A549 (cell line): ENCODE measurements around the gene CDKN1C. TPM values are rescaled to one million over a fixed set of nuclear protein-coding genes. Genes with fewer than 3 reads are reported as not detected.

Experiments
- ATAC-seq, 2 experiments: fragments of 200-7000 bp in 1 of 2; fragments of >200 bp in 1 of 2; cut with Nextera tagmentation in 1 of 2; cut with Tn5 transposase in 1 of 2; 3 replicates each; pipeline versions ENCODE4 v1.8.0 to v1.9.1; 2018 to 2020; ENCODE audit warnings: mild to moderate bottlenecking in 1 of 2, moderate library complexity in 1 of 2
- CTCF ChIA-PET: fragments of 300-600 bp; sonication (Branson Sonifier 250); formaldehyde crosslinking; extraction: SDS; loops from one replicate; lab custom pipeline; 2021; ENCODE audit warnings: antibody characterized with exemption, inconsistent platforms; lab: Yijun Ruan, JAX
- POLR2A ChIA-PET: fragments of 350-600 bp; formaldehyde crosslinking; extraction: SDS; loops from one replicate; lab custom pipeline; 2021; ENCODE audit warnings: antibody characterized with exemption, inconsistent platforms; lab: Yijun Ruan, JAX
- DNase-seq, 2 experiments: peaks; one replicate each; pipeline versions ENCODE4 v3.0.0 to v3.0.0-alpha.2; 2011 to 2016; ENCODE audit warnings: low read depth in 1 of 2, low spot score in 1 of 2
- FAIRE-seq: peaks from 2 replicates; lab custom pipeline; 2011; peaks lifted over from hg19 to GRCh38; lab: Jason Lieb, UNC
- H3K27ac ChIP-seq, 2 experiments: fragments of >200 bp; sonication (Bioruptor Twin); formaldehyde crosslinking; 3 replicates each; pipeline ENCODE4 v1.5.1; 2016 to 2017
- H3K4me1 ChIP-seq: fragments of >200 bp; sonication (Bioruptor Twin); formaldehyde crosslinking; 3 replicates; pipeline ENCODE4 v1.6.1; 2016
- H3K4me2 ChIP-seq: fragments of >200 bp; sonication (Bioruptor Twin); formaldehyde crosslinking; 3 replicates; pipeline ENCODE4 v1.6.1; 2016
- H3K4me3 ChIP-seq: fragments of >200 bp; sonication (Bioruptor Twin); formaldehyde crosslinking; 3 replicates; pipeline ENCODE4 v1.5.1; 2016
- H3K9me3 ChIP-seq: fragments of >200 bp; sonication (Bioruptor Twin); formaldehyde crosslinking; 3 replicates; pipeline ENCODE4 v1.6.1; 2016
- CHD2 ChIP-seq: fragments of 150-350 bp; IDR thresholded peaks from 2 replicates; pipeline ENCODE4 v1.6.1; 2014; ENCODE audit warnings: low read length; ENCODE audit not compliant: partially characterized antibody
- E2F6 ChIP-seq: IDR thresholded peaks from 2 replicates; pipeline ENCODE4 v1.6.1; 2012; ENCODE audit warnings: low read depth, borderline replicate concordance
- ELK1 ChIP-seq: fragments of 150-350 bp; IDR thresholded peaks from 2 replicates; pipeline ENCODE4 v1.6.1; 2014; ENCODE audit warnings: low read depth, mild to moderate bottlenecking, low read length
- ESRRA ChIP-seq: fragments of 150-350 bp; IDR thresholded peaks from 2 replicates; pipeline ENCODE4 v1.6.1; 2014; ENCODE audit warnings: mild to moderate bottlenecking, low read length, borderline replicate concordance
- FOSL2 ChIP-seq, 2 experiments: fragments of 450-650 bp in 1 of 2; fragments of >200 bp in 1 of 2; sonication (Bioruptor Twin) in 1 of 2; formaldehyde crosslinking; IDR thresholded peaks; 2 replicates each; pipeline versions ENCODE4 v1.5.0 to v1.6.1; 2016 to 2020; ENCODE audit warnings: mild to moderate bottlenecking in 1 of 2, moderate library complexity in 1 of 2
- FOXS1 ChIP-seq: fragments of 250-450 bp; sonication (Bioruptor Pico); IDR thresholded peaks from 2 replicates; pipeline ENCODE4 v1.5.0; 2020; ENCODE audit warnings: mild to moderate bottlenecking, moderate library complexity
- HEYL ChIP-seq: fragments of 250-450 bp; sonication (Bioruptor Pico); IDR thresholded peaks from 2 replicates; pipeline ENCODE4 v1.8.0; 2021; ENCODE audit warnings: mild to moderate bottlenecking, moderate library complexity
- HOXA7 ChIP-seq: fragments of 250-450 bp; sonication (Bioruptor Pico); IDR thresholded peaks from 2 replicates; pipeline ENCODE4 v1.5.0; 2020; ENCODE audit warnings: mild to moderate bottlenecking, moderate library complexity
- HOXB13 ChIP-seq: fragments of 250-450 bp; sonication (Bioruptor Pico); IDR thresholded peaks from 2 replicates; pipeline ENCODE4 v1.5.0; 2020; ENCODE audit warnings: low read depth, mild to moderate bottlenecking, moderate library complexity
- KDM1A ChIP-seq: fragments of 200-600 bp; sonication (generic); IDR thresholded peaks from 2 replicates; pipeline ENCODE4 v1.6.1; 2016; ENCODE audit warnings: low read depth, mild to moderate bottlenecking
- KDM5A ChIP-seq: fragments of 200-600 bp; sonication (generic); IDR thresholded peaks from 2 replicates; pipeline ENCODE4 v1.6.1; 2016; ENCODE audit warnings: antibody characterized with exemption, mild to moderate bottlenecking
- MAFK ChIP-seq: fragments of 450-650 bp; IDR thresholded peaks from 2 replicates; pipeline ENCODE4 v1.6.1; 2014; ENCODE audit not compliant: partially characterized antibody
- MAX ChIP-seq: IDR thresholded peaks from 2 replicates; pipeline ENCODE4 v1.6.1; 2012
- PBX3 ChIP-seq: IDR thresholded peaks from 2 replicates; pipeline ENCODE4 v1.6.1; 2012
- POLR2AphosphoS2 ChIP-seq: conservative IDR thresholded peaks from 2 replicates; pipeline ENCODE4 v1.6.1; 2012; ENCODE audit warnings: low read length, improper control_type of control experiment, inconsistent platforms
- REST ChIP-seq: fragments of 200-600 bp; sonication (generic); IDR thresholded peaks from 2 replicates; pipeline ENCODE4 v1.6.1; 2016; ENCODE audit warnings: antibody characterized with exemption, mild to moderate bottlenecking, moderate library complexity
- RNF2 ChIP-seq: fragments of 200-600 bp; sonication (generic); IDR thresholded peaks from 2 replicates; pipeline ENCODE4 v1.6.1; 2016; ENCODE audit warnings: low read depth, mild to moderate bottlenecking, antibody characterized with exemption, moderate library complexity, borderline replicate concordance
- SREBF2 ChIP-seq: fragments of 450-650 bp; IDR thresholded peaks from 2 replicates; pipeline ENCODE4 v1.6.1; 2014; ENCODE audit warnings: mild to moderate bottlenecking, moderate library complexity
- TFCP2L1 ChIP-seq: fragments of 250-450 bp; sonication (Bioruptor Pico); IDR thresholded peaks from 2 replicates; pipeline ENCODE4 v1.5.0; 2021; ENCODE audit warnings: mild to moderate bottlenecking
- USF2 ChIP-seq: fragments of 450-650 bp; IDR thresholded peaks from 2 replicates; pipeline ENCODE4 v1.6.1; 2014; ENCODE audit warnings: antibody characterized with exemption
- ZNF302 ChIP-seq: fragments of 250-450 bp; sonication (Bioruptor Pico); IDR thresholded peaks from 2 replicates; pipeline ENCODE4 v1.9.0; 2021; ENCODE audit warnings: inconsistent platforms, mild to moderate bottlenecking, moderate library complexity
- WGBS: methylation state at CpG from one replicate; pipeline ENCODE4 v1.1.6; 2017; ENCODE audit errors: missing lambda C conversion rate; 5-methylcytosine and 5-hydroxymethylcytosine counted together
- polyA plus RNA-seq, 4 experiments: library from polyadenylated mRNA; depleted of rRNA in 3 of 4; stranded (reverse); fragments of >200 nt; fragmentation: RNase III in 1 of 4; extraction: RNeasy Plus Mini Kit Qiagen cat#74134 plus additional on column Dnase treatment in 1 of 4; gene quantifications; 2 replicates in 3 of 4; 3 replicates in 1 of 4; pipeline ENCODE4 v1.2.3, GENCODE V29; 2011 to 2017

The CDKN1C gene
- polyA plus RNA-seq, 2 of the 4 experiments (the other 2 are of a cell fraction) = 0.30 to 0.41 TPM

GRCh38 chr11:2844996-2845395 is 40.6 kb downstream of the CDKN1C start (continued):
- TF ChIP-seq REST = no peak
- TF ChIP-seq, all 56 proteins: peak for 0

- no peak overlapping the region for H3K4me2 ChIP-seq
- FAIRE-seq = no peak
- H3K4me3 ChIP-seq = no peak overlapping the region
- TF ChIP-seq PBX3 (no peak), FOXS1 (CRISPR knock-in tag) (no peak), ESRRA (no peak), HOXA7 (no peak), KDM1A (no peak), SREBF2 (no peak), E2F6 (no peak), CHD2 (no peak), POLR2AphosphoS2 (no peak), ELK1 (no peak), MAFK (no peak), ZNF302 (CRISPR knock-in tag) (no peak), FOSL2 (IDR thresholded peaks at IDR 0.05) (no peak), FOSL2 (CRISPR knock-in tag; IDR thresholded peaks at IDR 0.05) (no peak), MAX (no peak), HEYL (CRISPR knock-in tag) (no peak), KDM5A (no peak), TFCP2L1 (CRISPR knock-in tag) (no peak), RNF2 (no peak), HOXB13 (CRISPR knock-in tag) (no peak), USF2 (no peak)
- ChIA-PET CTCF (interaction anchor here (0.7 to 1.2 kb wide), 3 partner anchors 11 to 569 kb away, joined by 3 to 4 read pairs (median 3); no protein-coding TSS in a partner anchor), POLR2A (no interaction called here)
- ATAC-seq = no peak
- WGBS = 62% methylated on average over 12 of the region's 19 CpGs
- H3K9me3 ChIP-seq = no peaks in the 10 kb centered on the region
- H3K27ac ChIP-seq = no peak overlapping the region
- no peaks in the 10 kb centered on the region for H3K4me1 ChIP-seq
- no peak for DNase-seq
Measured at GRCh38 chr11:2844116-2844842, 41.3 kb downstream of the CDKN1C start.
